DMS153 (cell line): ENCODE data around the gene TTC7B.

Source experiments
- DNase-seq: peaks from one replicate; lab custom pipeline; 2025; lab: John Stamatoyannopoulos, UW

Gene TTC7B

DNA sequence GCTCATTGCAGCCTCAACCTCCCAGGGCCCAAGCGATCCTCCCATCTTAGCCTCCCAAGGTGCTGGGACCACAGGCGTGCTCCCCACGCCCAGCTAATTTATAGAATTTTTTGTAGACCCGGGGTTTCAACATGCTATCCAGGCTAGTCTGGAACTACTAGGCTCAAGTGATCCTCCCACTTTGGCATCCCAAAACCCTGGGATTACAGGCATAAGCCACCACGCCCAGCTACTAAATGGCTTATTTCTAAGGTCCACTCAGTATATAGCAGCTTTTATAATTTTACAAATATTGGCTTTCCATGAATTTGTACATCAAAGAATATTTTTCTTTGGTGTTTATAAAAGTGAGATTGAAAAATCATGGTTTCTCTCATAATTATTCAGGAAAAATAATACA lies 167.8 kb downstream of the TTC7B start:
- no peak for DNase-seq

GRCh38 chr14:90647473-90648005 lies 168.7 kb downstream of the TTC7B start:
- no peak for DNase-seq

DNA sequence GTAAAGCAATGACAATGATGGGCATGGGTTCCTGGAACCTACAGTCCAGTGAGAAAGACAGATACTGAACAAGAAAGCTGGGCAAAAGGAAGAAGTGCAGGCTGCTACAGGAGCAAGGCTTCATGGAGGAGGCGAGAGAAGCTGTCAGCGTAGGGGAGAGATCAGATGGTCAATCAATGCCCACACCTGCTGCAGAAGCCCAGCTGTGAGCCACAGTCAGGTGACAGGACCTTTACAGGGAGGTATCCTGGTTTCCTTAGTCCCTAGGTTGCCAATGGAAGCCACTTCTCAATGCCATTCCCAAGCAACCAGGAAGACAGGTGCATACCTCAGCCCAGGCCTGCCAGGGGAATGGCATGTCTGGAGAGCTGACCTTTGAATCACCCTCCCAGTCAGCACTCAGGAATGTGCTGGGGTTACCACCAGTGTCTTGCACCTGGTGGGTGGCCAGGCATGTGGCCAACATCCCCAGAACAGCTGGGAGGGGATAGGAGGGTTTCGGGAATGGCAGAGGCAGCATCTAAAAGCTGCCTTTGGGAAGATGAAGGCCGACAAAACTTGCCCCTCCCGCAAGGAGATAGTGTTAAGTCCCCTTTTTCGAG lies 170.3 kb downstream of the TTC7B start:
- no peak for DNase-seq

GRCh38 chr14:90644882-90645281 lies 171.3 kb downstream of the TTC7B start:
- DNase-seq = no peak

- no peak for DNase-seq
Measured at GRCh38 chr14:90643982-90644670, 172.1 kb downstream of the TTC7B start.

DNA sequence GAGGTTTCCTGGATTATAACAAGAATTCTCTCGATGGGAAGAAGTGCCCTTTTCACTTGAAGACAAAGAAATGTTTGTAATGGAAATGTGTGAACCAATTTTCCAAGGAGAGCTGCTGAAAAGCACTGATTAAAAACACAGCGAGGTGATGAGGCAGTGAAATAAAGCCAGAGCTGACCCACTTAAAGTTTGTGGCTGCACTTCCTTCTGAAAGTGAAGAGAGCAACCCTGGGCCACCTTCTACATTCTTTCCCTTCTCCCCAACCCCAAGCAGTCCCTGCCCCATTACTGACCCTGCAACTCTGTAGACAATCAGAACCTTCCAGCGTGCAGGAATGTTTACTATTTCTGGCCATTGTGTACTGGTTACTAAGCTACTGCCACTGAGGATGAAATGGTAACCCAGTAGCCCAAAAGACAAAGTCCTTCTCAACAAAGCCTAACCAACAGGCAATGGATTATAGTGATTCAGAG lies 173.9 kb downstream of the TTC7B start:
- no peak for DNase-seq

DNA sequence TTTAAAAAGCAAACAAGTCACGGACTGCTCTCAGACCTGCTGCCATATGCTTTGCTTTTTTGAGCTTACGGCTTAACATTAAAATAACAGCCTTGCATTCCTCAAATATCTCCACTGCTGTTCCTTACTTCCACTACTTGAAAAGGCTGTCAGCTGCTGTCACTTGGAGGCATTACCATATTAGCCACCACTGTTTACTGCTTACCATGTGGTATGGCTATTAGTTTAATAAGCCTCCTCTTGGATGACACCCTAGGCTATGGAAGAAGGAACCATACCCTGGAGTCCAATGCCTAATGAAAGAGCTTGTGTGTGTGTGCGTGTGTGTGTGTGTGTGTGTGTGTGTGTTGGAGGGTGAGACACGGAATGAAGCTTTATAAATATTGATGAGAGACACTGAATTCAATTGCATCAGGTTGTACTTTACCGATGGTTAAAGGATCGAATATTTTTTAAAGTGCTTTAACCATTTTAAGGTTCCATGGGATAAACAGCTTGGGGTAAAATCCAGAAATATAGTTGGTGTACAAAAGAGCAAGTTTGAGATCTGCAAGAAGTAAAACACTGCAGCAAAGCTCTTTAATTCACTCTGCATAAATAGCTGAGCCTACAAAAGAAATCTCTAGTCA lies 174.5 kb downstream of the TTC7B start:
- DNase-seq = no peak

GRCh38 chr14:90641168-90641567 lies 175.1 kb downstream of the TTC7B start:
- no peak for DNase-seq

DNA sequence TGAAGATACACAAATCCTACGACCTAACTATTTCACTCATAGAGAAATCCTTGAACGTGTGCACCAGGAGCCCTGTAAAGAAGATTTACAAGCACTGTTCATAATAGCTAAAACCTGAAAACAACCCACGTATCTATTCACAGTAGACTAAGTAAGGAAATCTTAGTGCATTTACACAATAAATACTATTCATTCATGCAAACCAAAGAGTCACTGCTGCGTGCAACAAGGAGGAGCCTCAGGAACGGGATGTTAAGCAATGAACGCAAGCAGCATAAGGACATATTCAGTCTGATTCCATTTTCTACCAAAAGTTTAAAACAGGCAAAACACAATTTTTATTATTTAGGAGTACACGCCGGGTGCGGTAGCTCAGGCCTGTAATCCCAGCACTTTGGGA lies 176.6 kb downstream of the TTC7B start:
- DNase-seq = no peak

- DNase-seq = no peak
Measured at GRCh38 chr14:90632871-90633270, 183.4 kb downstream of the TTC7B start.

GRCh38 chr14:90632451-90632850 lies 183.8 kb downstream of the TTC7B start:
- no peak for DNase-seq

- DNase-seq = no peak
Measured at GRCh38 chr14:90630171-90630806, 185.9 kb downstream of the TTC7B start.

GRCh38 chr14:90629471-90629870 lies 186.8 kb downstream of the TTC7B start:
- no peak for DNase-seq

GRCh38 chr14:90628825-90629224 lies 187.4 kb downstream of the TTC7B start:
- DNase-seq = no peak

GRCh38 chr14:90627478-90627877 lies 188.8 kb downstream of the TTC7B start:
- DNase-seq = no peak

- no peak for DNase-seq
Measured at GRCh38 chr14:90626550-90626949, 189.7 kb downstream of the TTC7B start.

DNA sequence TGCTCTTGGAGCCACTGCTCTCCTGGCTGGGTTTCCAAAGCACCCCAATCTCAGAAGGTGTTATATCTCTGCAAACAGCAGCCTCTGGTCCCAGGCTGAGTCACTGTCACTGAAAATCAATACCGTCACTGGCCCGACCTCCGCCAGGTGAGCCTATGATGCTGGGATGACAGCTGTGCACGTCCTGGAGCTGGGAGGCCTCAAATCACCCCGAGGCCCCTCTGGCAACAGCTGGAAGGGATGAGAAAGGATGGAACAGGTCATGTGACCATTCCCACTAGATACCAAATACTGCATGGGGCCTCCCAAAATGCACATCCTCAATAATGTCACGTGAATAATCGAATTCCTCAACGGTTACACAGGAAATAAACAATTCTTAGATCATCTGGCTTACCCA lies 190.8 kb downstream of the TTC7B start:
- DNase-seq = no peak

DNA sequence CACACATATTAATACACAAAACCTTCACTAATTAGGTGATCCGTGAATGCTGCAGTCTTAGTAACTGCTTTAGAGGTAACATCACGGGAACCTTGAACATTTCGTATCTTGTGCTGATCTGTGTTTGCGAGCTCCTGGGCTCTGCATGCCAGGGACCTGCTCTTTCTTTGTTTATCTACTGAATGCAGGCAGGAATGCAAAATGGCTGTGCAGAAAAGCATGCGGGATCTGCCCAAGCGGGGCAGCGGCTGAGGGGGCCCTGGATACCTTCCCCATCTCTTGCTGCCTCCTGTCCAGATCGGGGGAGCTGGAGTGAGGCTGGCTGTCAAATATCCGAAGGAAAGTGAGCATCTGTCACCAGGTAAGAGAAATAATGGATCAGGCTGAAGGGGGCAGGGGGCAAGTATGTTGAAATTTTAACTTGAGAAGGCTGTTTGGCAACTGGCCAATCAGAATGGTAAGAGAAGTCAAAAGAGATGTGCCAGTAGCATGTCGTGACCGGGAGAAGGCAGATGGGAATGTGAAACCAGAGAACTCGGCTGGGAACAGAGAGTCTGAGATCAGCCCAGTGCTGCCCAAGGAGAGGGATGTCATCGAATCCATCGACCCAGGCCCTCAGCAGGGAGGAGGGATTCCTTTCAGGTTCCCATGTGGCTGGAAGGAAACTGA lies 191.4 kb downstream of the TTC7B start:
- DNase-seq = no peak

DNA sequence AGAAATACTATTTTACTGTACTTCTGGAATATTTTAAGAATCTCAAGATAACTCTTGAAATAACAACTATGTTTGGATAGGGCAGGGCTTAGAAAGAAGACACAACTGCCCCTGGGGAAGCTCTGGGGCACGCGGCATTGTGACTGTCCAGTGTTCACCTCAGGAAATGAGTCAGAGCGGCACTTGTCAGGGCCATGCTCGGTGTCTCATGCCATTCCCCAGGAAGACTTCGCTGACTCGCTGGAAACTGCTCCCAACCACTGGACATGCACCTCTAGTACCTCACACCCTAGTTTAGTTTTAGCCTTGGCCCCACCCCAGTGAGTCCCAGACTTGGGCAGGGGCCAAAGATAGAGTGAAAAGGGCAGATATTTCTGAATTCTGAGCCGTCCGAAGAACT lies 192.0 kb downstream of the TTC7B start:
- DNase-seq = no peak

GRCh38 chr14:90621201-90621600 lies 195.0 kb downstream of the TTC7B start:
- no peak for DNase-seq

DNA sequence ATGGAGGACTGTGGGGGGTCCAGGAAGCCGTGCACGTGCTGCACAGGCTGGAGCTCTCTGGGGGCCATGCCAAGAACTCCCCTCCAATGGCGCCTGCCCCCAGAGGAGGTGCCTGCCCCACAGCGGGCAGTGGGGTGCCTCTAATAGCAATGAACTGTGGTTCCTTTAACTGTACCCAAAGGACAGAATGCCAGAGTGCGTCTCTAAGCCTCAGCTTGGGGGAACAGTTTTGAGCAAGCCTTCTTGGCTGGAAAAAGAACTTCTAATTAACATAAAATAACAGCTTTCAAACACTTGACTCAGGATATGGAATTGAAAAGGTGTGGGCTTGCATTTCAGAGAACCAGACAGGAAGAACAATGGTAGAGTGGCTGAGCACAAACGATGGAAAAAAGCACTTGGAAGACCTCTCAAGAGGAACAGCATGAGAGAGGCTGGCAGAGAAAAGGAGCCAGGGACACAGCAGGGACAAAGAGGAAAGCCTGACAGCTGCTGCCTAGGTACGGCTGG lies 195.6 kb downstream of the TTC7B start:
- no peak for DNase-seq

GRCh38 chr14:90619911-90620310 lies 196.3 kb downstream of the TTC7B start:
- no peak for DNase-seq
